Loucy (cell line): ENCODE data around the gene TPK1.

Experiments used
- H2AFZ ChIP-seq: fragments of 200-600 bp; sonication (generic); 2 replicates; pipeline ENCODE4 v1.6.0; 2016; ENCODE audit warnings: antibody characterized with exemption, mild to moderate bottlenecking, low read length, moderate library complexity
- H3F3A ChIP-seq: fragments of 200-600 bp; 2 replicates; pipeline ENCODE4 v1.6.0; 2016; ENCODE audit warnings: antibody characterized with exemption, low read depth, mild to moderate bottlenecking
- H3K27me3 ChIP-seq: fragments of 200-600 bp; sonication (generic); 2 replicates; pipeline ENCODE4 v1.6.1; 2014; ENCODE audit warnings: low read length, mild to moderate bottlenecking; ENCODE audit not compliant: insufficient read depth, poor library complexity, severe bottlenecking
- H3K36me3 ChIP-seq: fragments of 200-600 bp; sonication (generic); 2 replicates; pipeline ENCODE4 v1.6.1; 2016; ENCODE audit warnings: low read length; ENCODE audit not compliant: insufficient read depth
- H3K4me1 ChIP-seq: fragments of 200-600 bp; sonication (generic); 2 replicates; pipeline ENCODE4 v1.5.1; 2014; ENCODE audit warnings: low read length, mild to moderate bottlenecking; ENCODE audit not compliant: insufficient read depth, poor library complexity, severe bottlenecking
- H3K4me2 ChIP-seq: fragments of 200-600 bp; sonication (generic); 2 replicates; pipeline ENCODE4 v1.6.0; 2014; ENCODE audit warnings: antibody characterized with exemption, low read length, low read depth, mild to moderate bottlenecking; ENCODE audit not compliant: poor library complexity, severe bottlenecking
- H3K4me3 ChIP-seq: fragments of 200-600 bp; sonication (generic); 2 replicates; pipeline ENCODE4 v1.5.1; 2014; ENCODE audit warnings: low read length, mild to moderate bottlenecking, mixed read lengths; ENCODE audit not compliant: poor library complexity, severe bottlenecking
- H3K79me2 ChIP-seq: fragments of 200-600 bp; sonication (generic); 2 replicates; pipeline ENCODE4 v1.6.1; 2014; ENCODE audit warnings: low read length; ENCODE audit not compliant: insufficient read depth
- H3K9ac ChIP-seq: fragments of 200-600 bp; sonication (generic); 2 replicates; pipeline ENCODE4 v1.6.0; 2014; ENCODE audit warnings: mild to moderate bottlenecking, low read depth, low read length, moderate library complexity; ENCODE audit not compliant: poor library complexity, severe bottlenecking
- H3K9me2 ChIP-seq: fragments of 200-600 bp; sonication (generic); replicated peaks from 2 replicates; pipeline ENCODE4 v1.6.1; 2016; ENCODE audit warnings: low read depth, low read length, mixed read lengths
- H3K9me3 ChIP-seq: fragments of 200-600 bp; sonication (generic); 2 replicates; pipeline ENCODE4 v1.6.1; 2014; ENCODE audit warnings: mild to moderate bottlenecking, antibody characterized with exemption, low read length, low read depth; ENCODE audit not compliant: insufficient read depth
- H4K20me1 ChIP-seq: fragments of 200-600 bp; sonication (generic); 2 replicates; pipeline ENCODE4 v1.6.0; 2014; ENCODE audit warnings: antibody characterized with exemption, low read length, mild to moderate bottlenecking; ENCODE audit not compliant: insufficient read depth, poor library complexity, severe bottlenecking
- EZH2phosphoT487 ChIP-seq: fragments of 200-600 bp; IDR thresholded peaks from 2 replicates; pipeline ENCODE4 v1.6.1; 2018; ENCODE audit warnings: antibody characterized with exemption, mild to moderate bottlenecking, moderate library complexity, borderline replicate concordance
- TF ChIP-seq, protein P1 (sequence below): fragments of 200-600 bp; sonication (generic); conservative IDR thresholded peaks from 2 replicates; pipeline ENCODE4 v1.5.1; 2014; ENCODE audit warnings: mild to moderate bottlenecking, antibody characterized with exemption, low read length

TPK1 gene

DNA sequence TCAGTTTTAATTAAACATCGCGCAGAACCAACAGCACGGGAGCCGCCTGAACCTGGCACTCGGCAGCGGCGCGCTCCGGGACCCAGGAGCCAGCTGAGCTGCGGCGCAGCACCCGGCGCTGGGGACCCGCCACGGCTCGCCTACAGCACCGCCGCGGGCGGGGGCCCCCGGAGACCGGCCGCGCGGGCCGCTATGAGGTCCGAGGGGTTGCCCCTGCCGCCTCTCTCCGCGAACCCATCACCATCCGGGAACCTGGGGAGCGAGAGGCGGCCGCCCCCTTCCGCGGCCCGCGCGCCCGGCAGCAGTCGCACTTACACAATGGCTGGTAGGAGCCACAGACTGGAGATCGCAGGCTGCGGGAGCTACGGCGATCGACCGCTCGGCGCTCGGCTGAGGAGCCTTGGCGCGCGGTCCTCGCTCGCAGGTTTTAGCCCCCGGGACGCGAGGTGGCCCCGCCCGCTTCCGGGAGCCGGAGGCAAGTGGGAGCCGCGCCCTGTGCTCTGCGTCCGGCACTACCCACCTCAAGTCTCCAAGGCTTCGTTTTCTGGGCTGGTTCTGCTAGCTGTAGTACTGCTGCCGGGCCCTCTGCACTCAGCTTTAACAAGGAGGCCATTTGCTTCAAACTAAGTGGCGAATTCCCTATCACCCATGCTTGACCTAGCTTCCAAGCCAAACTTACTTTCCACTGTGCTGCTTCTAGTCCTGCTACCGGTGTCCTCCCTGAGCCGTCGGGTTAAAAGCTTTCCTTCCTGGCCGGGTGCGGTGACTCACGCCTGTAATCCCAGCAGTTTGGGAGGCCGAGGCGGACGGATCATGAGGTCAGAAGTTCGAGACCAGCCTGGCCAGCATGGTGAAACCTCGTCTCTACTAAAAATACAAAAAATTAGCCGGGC, at the start of gene TPK1:
Gene TPK1, minus strand, starts transcription at position 402 of the 893 bp plus-strand sequence. CDS start 451 bp downstream, outside the sequence.
- H3K9ac ChIP-seq: peak within 1 kb of the TSS; percentile 72
- H2AFZ ChIP-seq: peak within 1 kb of the TSS; percentile 94
- no peaks in the 10 kb centered on the region for H3K4me1 ChIP-seq
- H3F3A ChIP-seq: no peaks in the 10 kb centered on the region
- H3K4me2 ChIP-seq: peak within 1 kb of the TSS; percentile 67
- no peaks in the 10 kb centered on the region for H3K36me3 ChIP-seq
- no peaks in the 10 kb centered on the region for H3K9me3 ChIP-seq
- H4K20me1 ChIP-seq: no peaks in the 10 kb centered on the region
- no peaks in the 10 kb centered on the region for H3K27me3 ChIP-seq
- H3K9me2 ChIP-seq: no peaks in the 10 kb centered on the region
- no peaks in the 10 kb centered on the region for H3K79me2 ChIP-seq
- H3K4me3 ChIP-seq: peak within 1 kb of the TSS; percentile 81
- no peak for TF ChIP-seq EZH2phosphoT487
- TF ChIP-seq, protein P1, sequence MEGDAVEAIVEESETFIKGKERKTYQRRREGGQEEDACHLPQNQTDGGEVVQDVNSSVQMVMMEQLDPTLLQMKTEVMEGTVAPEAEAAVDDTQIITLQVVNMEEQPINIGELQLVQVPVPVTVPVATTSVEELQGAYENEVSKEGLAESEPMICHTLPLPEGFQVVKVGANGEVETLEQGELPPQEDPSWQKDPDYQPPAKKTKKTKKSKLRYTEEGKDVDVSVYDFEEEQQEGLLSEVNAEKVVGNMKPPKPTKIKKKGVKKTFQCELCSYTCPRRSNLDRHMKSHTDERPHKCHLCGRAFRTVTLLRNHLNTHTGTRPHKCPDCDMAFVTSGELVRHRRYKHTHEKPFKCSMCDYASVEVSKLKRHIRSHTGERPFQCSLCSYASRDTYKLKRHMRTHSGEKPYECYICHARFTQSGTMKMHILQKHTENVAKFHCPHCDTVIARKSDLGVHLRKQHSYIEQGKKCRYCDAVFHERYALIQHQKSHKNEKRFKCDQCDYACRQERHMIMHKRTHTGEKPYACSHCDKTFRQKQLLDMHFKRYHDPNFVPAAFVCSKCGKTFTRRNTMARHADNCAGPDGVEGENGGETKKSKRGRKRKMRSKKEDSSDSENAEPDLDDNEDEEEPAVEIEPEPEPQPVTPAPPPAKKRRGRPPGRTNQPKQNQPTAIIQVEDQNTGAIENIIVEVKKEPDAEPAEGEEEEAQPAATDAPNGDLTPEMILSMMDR: no peak

DNA sequence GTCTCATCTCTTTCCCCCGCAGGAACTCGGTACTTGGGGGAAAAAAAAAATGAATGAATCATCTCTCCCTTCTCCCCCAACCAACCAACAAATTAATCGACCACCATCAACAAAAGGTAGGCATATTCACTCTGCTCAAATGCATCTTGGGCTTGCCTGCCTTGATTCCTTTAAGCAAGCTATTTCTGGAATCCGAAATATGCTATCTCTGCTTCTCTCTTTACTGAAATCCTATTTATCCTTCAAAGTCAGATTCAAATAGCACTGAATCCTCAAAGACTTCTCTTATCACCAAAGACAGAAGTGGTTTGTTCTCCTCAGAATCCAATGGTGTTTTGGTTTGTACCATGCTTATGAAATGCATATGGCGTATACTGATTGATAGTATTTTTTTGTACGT, 49.6 kb upstream of the TPK1 start:
- Histone ChIP-seq H3K4me2 (no peak overlapping the region), H3K4me1 (no peaks in the 10 kb centered on the region), H3K27me3 (no peaks in the 10 kb centered on the region), H3K9ac (no peak overlapping the region), H3K79me2 (no peaks in the 10 kb centered on the region), H3K4me3 (no peak overlapping the region), H3K36me3 (no peaks in the 10 kb centered on the region), H3K9me2 (no peaks in the 10 kb centered on the region), H2AFZ (no peak overlapping the region), H4K20me1 (no peaks in the 10 kb centered on the region), H3F3A (no peaks in the 10 kb centered on the region), H3K9me3 (no peaks in the 10 kb centered on the region)
- no peak for TF ChIP-seq EZH2phosphoT487

DNA sequence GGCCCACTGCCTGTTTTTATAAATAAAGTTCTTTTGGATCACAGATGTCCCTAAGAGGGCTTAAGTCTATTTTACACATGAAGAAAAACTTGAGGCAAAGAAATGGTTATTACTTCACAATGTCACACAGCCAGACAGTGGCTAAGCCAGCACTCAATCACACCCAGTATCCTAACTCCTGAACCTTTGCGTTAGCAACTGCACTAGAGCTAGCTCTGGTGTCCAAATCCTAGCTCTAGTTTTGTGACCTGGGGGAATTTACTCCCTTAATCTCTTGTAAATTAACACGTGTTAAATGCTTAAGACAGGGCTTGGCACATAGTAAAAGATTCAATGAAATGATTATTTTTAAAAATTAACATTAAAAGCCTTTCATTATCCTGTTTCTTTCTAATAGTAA, 49.0 kb upstream of the TPK1 start:
- H2AFZ ChIP-seq: no peak overlapping the region
- no peaks in the 10 kb centered on the region for H3K9me3 ChIP-seq
- H4K20me1 ChIP-seq: no peaks in the 10 kb centered on the region
- H3K9me2 ChIP-seq: no peaks in the 10 kb centered on the region
- no peaks in the 10 kb centered on the region for H3K79me2 ChIP-seq
- no peaks in the 10 kb centered on the region for H3K4me1 ChIP-seq
- no peaks in the 10 kb centered on the region for H3F3A ChIP-seq
- no peak overlapping the region for H3K9ac ChIP-seq
- TF ChIP-seq, protein P1: no peak
- TF ChIP-seq EZH2phosphoT487: no peak
- H3K27me3 ChIP-seq: no peaks in the 10 kb centered on the region
- no peak overlapping the region for H3K4me2 ChIP-seq
- no peaks in the 10 kb centered on the region for H3K36me3 ChIP-seq
- no peak overlapping the region for H3K4me3 ChIP-seq
